Measurements from ENCODE around the gene MLLT10. TPM values are rescaled to one million over a fixed set of nuclear protein-coding genes. Genes with fewer than 3 reads are reported as not detected.

MLLT10 gene
- total RNA-seq, 1 experiment from 2014 or later, result 60.1 TPM

- 0 out of 2 replicates have a peak, but pooled peaks have one; percentile 9 for TF ChIP-seq USF1 (CRISPR knock-in tag; IDR thresholded peaks at IDR 0.05)
- TF ChIP-seq, protein P1, sequence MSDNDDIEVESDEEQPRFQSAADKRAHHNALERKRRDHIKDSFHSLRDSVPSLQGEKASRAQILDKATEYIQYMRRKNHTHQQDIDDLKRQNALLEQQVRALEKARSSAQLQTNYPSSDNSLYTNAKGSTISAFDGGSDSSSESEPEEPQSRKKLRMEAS (CRISPR knock-in tag; IDR thresholded peaks at IDR 0.05), result 0 out of 2 replicates have a peak, but pooled peaks have one; percentile 39
- TF ChIP-seq NFYB (CRISPR knock-in tag; conservative IDR thresholded peaks at IDR 0.05; ENCODE audit: low read depth), result 0 out of 2 replicates have a peak, but pooled peaks have one; percentile 17
- no peak for TF ChIP-seq GABPB1 (CRISPR knock-in tag; IDR thresholded peaks at IDR 0.05)
- TF ChIP-seq SP1 (CRISPR knock-in tag; conservative IDR thresholded peaks at IDR 0.05), result peak; percentile 56; the same call in 1 of the 2 replicates
- TF ChIP-seq ZNF423 (CRISPR knock-in tag; IDR thresholded peaks at IDR 0.05), result no peak
- TF ChIP-seq ZBTB43 (CRISPR knock-in tag; IDR thresholded peaks at IDR 0.05), result peak; percentile 4; the same call in 1 of the 2 replicates
- TF ChIP-seq, protein P2, sequence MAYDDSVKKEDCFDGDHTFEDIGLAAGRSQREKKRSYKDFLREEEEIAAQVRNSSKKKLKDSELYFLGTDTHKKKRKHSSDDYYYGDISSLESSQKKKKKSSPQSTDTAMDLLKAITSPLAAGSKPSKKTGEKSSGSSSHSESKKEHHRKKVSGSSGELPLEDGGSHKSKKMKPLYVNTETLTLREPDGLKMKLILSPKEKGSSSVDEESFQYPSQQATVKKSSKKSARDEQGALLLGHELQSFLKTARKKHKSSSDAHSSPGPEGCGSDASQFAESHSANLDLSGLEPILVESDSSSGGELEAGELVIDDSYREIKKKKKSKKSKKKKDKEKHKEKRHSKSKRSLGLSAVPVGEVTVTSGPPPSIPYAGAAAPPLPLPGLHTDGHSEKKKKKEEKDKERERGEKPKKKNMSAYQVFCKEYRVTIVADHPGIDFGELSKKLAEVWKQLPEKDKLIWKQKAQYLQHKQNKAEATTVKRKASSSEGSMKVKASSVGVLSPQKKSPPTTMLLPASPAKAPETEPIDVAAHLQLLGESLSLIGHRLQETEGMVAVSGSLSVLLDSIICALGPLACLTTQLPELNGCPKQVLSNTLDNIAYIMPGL (CRISPR knock-in tag; IDR thresholded peaks at IDR 0.05), result no peak
Observed at GRCh38 chr10:21526188-21526859, 7.7 kb upstream of the MLLT10 start (continued).

GRCh38 chr10:21526860-21527597 lies 7.0 kb upstream of the MLLT10 start:
- TF ChIP-seq ZNF423 (CRISPR knock-in tag; IDR thresholded peaks at IDR 0.05), result peak; percentile 77
- TF ChIP-seq NR3C1 (CRISPR knock-in tag; conservative IDR thresholded peaks at IDR 0.05; ENCODE audit: low read depth), result 0 out of 2 replicates have a peak, but pooled peaks have one; percentile 73
- TF ChIP-seq FOXP1 (CRISPR knock-in tag; IDR thresholded peaks at IDR 0.05; ENCODE audit: borderline replicate concordance), result no peak
- TF ChIP-seq CBFB (CRISPR knock-in tag; IDR thresholded peaks at IDR 0.05; ENCODE audit: low read depth), result 0 out of 2 replicates have a peak, but pooled peaks have one; percentile 34
- TF ChIP-seq, protein P3, sequence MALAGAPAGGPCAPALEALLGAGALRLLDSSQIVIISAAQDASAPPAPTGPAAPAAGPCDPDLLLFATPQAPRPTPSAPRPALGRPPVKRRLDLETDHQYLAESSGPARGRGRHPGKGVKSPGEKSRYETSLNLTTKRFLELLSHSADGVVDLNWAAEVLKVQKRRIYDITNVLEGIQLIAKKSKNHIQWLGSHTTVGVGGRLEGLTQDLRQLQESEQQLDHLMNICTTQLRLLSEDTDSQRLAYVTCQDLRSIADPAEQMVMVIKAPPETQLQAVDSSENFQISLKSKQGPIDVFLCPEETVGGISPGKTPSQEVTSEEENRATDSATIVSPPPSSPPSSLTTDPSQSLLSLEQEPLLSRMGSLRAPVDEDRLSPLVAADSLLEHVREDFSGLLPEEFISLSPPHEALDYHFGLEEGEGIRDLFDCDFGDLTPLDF (CRISPR knock-in tag; IDR thresholded peaks at IDR 0.05), result no peak
- TF ChIP-seq PRDM15 (CRISPR knock-in tag; IDR thresholded peaks at IDR 0.05), result no peak
- no peak for TF ChIP-seq MLX (CRISPR knock-in tag; IDR thresholded peaks at IDR 0.05)
- TF ChIP-seq, protein P4, sequence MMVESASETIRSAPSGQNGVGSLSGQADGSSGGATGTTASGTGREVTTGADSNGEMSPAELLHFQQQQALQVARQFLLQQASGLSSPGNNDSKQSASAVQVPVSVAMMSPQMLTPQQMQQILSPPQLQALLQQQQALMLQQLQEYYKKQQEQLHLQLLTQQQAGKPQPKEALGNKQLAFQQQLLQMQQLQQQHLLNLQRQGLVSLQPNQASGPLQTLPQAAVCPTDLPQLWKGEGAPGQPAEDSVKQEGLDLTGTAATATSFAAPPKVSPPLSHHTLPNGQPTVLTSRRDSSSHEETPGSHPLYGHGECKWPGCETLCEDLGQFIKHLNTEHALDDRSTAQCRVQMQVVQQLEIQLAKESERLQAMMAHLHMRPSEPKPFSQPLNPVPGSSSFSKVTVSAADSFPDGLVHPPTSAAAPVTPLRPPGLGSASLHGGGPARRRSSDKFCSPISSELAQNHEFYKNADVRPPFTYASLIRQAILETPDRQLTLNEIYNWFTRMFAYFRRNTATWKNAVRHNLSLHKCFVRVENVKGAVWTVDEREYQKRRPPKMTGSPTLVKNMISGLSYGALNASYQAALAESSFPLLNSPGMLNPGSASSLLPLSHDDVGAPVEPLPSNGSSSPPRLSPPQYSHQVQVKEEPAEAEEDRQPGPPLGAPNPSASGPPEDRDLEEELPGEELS (CRISPR knock-in tag; IDR thresholded peaks at IDR 0.05), result peak; percentile 20; the same call in 1 of the 2 replicates
- TF ChIP-seq ETV6 (CRISPR knock-in tag; IDR thresholded peaks at IDR 0.05), result peak; percentile 63; the same call in 1 of the 2 replicates
- TF ChIP-seq ZNF232 (CRISPR knock-in tag; IDR thresholded peaks at IDR 0.05), result no peak
- Mint-ChIP-seq H3K27ac (peak overlapping the region; percentile 99), H3K36me3 (no peaks in the 10 kb centered on the region), H3K9me3 (no peaks in the 10 kb centered on the region), H3K4me3 (peak overlapping the region; percentile 86), H3K4me1 (peaks cover 47% of the 10 kb centered on the region), H3K27me3 (ENCODE audit: low read depth) (no peaks in the 10 kb centered on the region)
- ATAC-seq (peak; percentile 14), DNase-seq (ENCODE audit: low spot score) (peak; percentile 78)
- ChIA-PET CTCF (interaction anchor here (0.7 to 1.7 kb wide), 3 partner anchors 9 to 427 kb away, joined by 3 to 5 read pairs (median 4); no protein-coding TSS in a partner anchor), POLR2A (interaction anchor here (0.6 to 5.1 kb wide), 12 partner anchors 9 to 405 kb away, joined by 3 to 155 read pairs (median 6); no protein-coding TSS in a partner anchor)

Measured in WTC11 (cell line).